B cell (primary cell): ENCODE data around the gene TRIM9. TPM values are rescaled to one million over a fixed set of nuclear protein-coding genes. Genes with fewer than 3 reads are reported as not detected.

Experiments
- ATAC-seq: fragments of 200-7000 bp; cut with Tn5 transposase; one replicate; pipeline ENCODE4 v1.10.0; 2021; ENCODE audit warnings: low read depth, mild to moderate bottlenecking, moderate number of reproducible peaks, moderate library complexity
- CTCF ChIA-PET: fragments of 350-600 bp; sonication (Branson Sonifier 250); formaldehyde crosslinking; loops from one replicate; lab custom pipeline; 2021; ENCODE audit warnings: antibody characterized with exemption, inconsistent platforms; lab: Charles Lee
- POLR2A ChIA-PET: fragments of 350-600 bp; sonication (Branson Sonifier 250); formaldehyde crosslinking; loops from one replicate; lab custom pipeline; 2021; ENCODE audit warnings: antibody characterized with exemption; lab: Charles Lee
- DNase-seq: peaks from one replicate; pipeline ENCODE4 v3.0.0; 2013
- H2AFZ ChIP-seq: 2 replicates; pipeline ENCODE4 v1.6.1; 2012; ENCODE audit warnings: mild to moderate bottlenecking, low read depth, low read length; ENCODE audit not compliant: insufficient read depth, poor library complexity, severe bottlenecking
- H3K27ac ChIP-seq, 2 donors: 1 replicate in 1 of 2; 2 replicates in 1 of 2; pipeline ENCODE4 v1.5.1; 2012 to 2013; ENCODE audit warnings: low read length in 2 of 2, mild to moderate bottlenecking in 2 of 2, moderate library complexity in 1 of 2
- H3K27me3 ChIP-seq, 4 experiments: fragments of 200-600 bp in 1 of 4; sonication (generic) in 1 of 4; replicated peaks in 1 of 4; 1 replicate in 2 of 4; 2 replicates in 2 of 4; pipeline versions ENCODE4 v1.6.1 to v1.7.0; 2013 to 2016; ENCODE audit warnings: low read length in 3 of 4, mild to moderate bottlenecking in 2 of 4, mixed read lengths in 1 of 4, moderate library complexity in 1 of 4; ENCODE audit not compliant: insufficient read depth in 4 of 4, control insufficient read depth in 3 of 4; ENCODE audit errors: control extremely low read depth in 1 of 4
- H3K36me3 ChIP-seq, 2 experiments: replicated peaks in 1 of 2; 1 replicate in 1 of 2; 2 replicates in 1 of 2; pipeline versions ENCODE4 v1.6.1 to v1.7.1; 2013; ENCODE audit warnings: low read length in 1 of 2; ENCODE audit not compliant: insufficient read depth in 2 of 2, control insufficient read depth in 1 of 2; ENCODE audit errors: control extremely low read depth in 1 of 2, extremely low read depth in 1 of 2
- H3K4me1 ChIP-seq, 2 donors: fragments of 200-600 bp in 1 of 2; sonication (generic) in 1 of 2; 1 replicate in 1 of 2; 2 replicates in 1 of 2; pipeline versions ENCODE4 v1.5.1 to v1.6.1; 2013 to 2017; ENCODE audit warnings: low read length in 2 of 2; ENCODE audit not compliant: control insufficient read depth in 2 of 2, insufficient read depth in 2 of 2
- H3K4me2 ChIP-seq: replicated peaks from 2 replicates; pipeline ENCODE3; 2012; ENCODE audit warnings: mild to moderate bottlenecking, low read depth, low read length; ENCODE audit not compliant: poor library complexity, severe bottlenecking
- H3K4me3 ChIP-seq, 5 experiments: fragments of 200-600 bp in 1 of 5; sonication (generic) in 1 of 5; 1 replicate in 3 of 5; 2 replicates in 2 of 5; pipeline versions ENCODE4 v1.5.1 to v1.7.0; 2011 to 2016; ENCODE audit warnings: low read length in 4 of 5, mild to moderate bottlenecking in 4 of 5, low read depth in 2 of 5, control low read depth in 1 of 5, moderate library complexity in 1 of 5; ENCODE audit not compliant: insufficient read depth in 1 of 5; ENCODE audit errors: control extremely low read depth in 1 of 5, extremely low read depth in 1 of 5
- H3K79me2 ChIP-seq: fragments of 200-600 bp; sonication (generic); one replicate; pipeline ENCODE4 v1.6.0; 2016; ENCODE audit warnings: low read length; ENCODE audit not compliant: control insufficient read depth, insufficient read depth
- H3K9ac ChIP-seq: fragments of 200-600 bp; sonication (generic); 2 replicates; pipeline ENCODE4 v1.6.1; 2017; ENCODE audit warnings: mild to moderate bottlenecking, low read length, moderate library complexity
- H3K9me3 ChIP-seq, 3 donors: one replicate each; pipeline versions ENCODE4 v1.6.1 to v1.7.1; 2013; ENCODE audit warnings: low read length in 2 of 3; ENCODE audit not compliant: control insufficient read depth in 2 of 3, insufficient read depth in 1 of 3; ENCODE audit errors: control extremely low read depth in 1 of 3
- H4K20me1 ChIP-seq: 2 replicates; pipeline ENCODE4 v1.6.0; 2012; ENCODE audit warnings: mild to moderate bottlenecking, low read length; ENCODE audit not compliant: insufficient read depth, control insufficient read depth, poor library complexity, severe bottlenecking
- H3K27ac Mint-ChIP-seq: one replicate; pipeline ENCODE4 v1.8.0; 2021; ENCODE audit warnings: mixed read lengths
- H3K27me3 Mint-ChIP-seq: one replicate; pipeline ENCODE4 v1.8.0; 2021; ENCODE audit warnings: mixed read lengths
- H3K4me1 Mint-ChIP-seq: one replicate; pipeline ENCODE4 v1.8.0; 2021; ENCODE audit warnings: mixed read lengths
- H3K4me3 Mint-ChIP-seq: one replicate; pipeline ENCODE4 v1.8.0; 2021; ENCODE audit warnings: mixed read lengths
- H3K9me3 Mint-ChIP-seq: one replicate; pipeline ENCODE4 v1.8.0; 2022; ENCODE audit warnings: mixed read lengths; ENCODE audit not compliant: insufficient read depth
- CTCF ChIP-seq: fragments of 200-600 bp; IDR thresholded peaks from one replicate; pipeline ENCODE4 v1.8.0; 2022; ENCODE audit warnings: antibody characterized with exemption, mild to moderate bottlenecking
- EZH2 ChIP-seq: IDR thresholded peaks from 2 replicates; pipeline ENCODE4 v1.6.1; 2012; ENCODE audit warnings: borderline replicate concordance, low read depth, mild to moderate bottlenecking, moderate library complexity, low read length; ENCODE audit not compliant: insufficient read depth, poor library complexity, severe bottlenecking
- WGBS: methylation state at CpG from one replicate; pipeline ENCODE4 v1.1.5; 2013; ENCODE audit warnings: missing lambda C conversion rate; ENCODE audit not compliant: insufficient coverage; 5-methylcytosine and 5-hydroxymethylcytosine counted together
- intact Hi-C: fragments of 100-400 bp; cut with micrococcal nuclease; formaldehyde crosslinking; loops from one replicate; pipeline ENCODE4 v1.10.0; 2022
- polyA plus RNA-seq: library from polyadenylated mRNA; depleted of rRNA; stranded (reverse); fragments of >200 nt; gene quantifications from 2 replicates; pipeline ENCODE4 v1.2.3, GENCODE V29; 2012
- total RNA-seq, 2 donors: library from RNA; stranded (reverse); fragments of 120-200 nt in 1 of 2; gene quantifications; 1 replicate in 1 of 2; 2 replicates in 1 of 2; pipeline versions ENCODE4 v1.2.3 to v1.2.4, GENCODE V29; 2013 to 2022

TRIM9 gene
- total and polyA plus RNA-seq, 2 donors (not counting 1 experiment from before 2014, with no cell fraction given), result 0.24 to 0.32 TPM

GRCh38 chr14:51089278-51089677 lies 5.6 kb downstream of the TRIM9 start:
- Histone ChIP-seq H3K4me3 (no peak overlapping the region), H3K27me3 (peaks cover 0 to 19% (median 8%) of the 10 kb centered on the region in 4 experiments), H3K4me1 (peaks cover 10 to 12% of the 10 kb centered on the region in 2 donors), H3K9ac (no peak overlapping the region), H3K36me3 (no peaks in the 10 kb centered on the region), H3K9me3 (peaks cover 0 to 13% (median 0%) of the 10 kb centered on the region in 3 donors), H3K4me2 (no peak overlapping the region), H4K20me1 (no peaks in the 10 kb centered on the region), H3K27ac (no peak overlapping the region), H3K79me2 (no peaks in the 10 kb centered on the region), H2AFZ (no peak overlapping the region)
- WGBS, result no CpG with 5 or more reads among the region's 1 CpG
- Mint-ChIP-seq H3K27me3 (peaks cover 15% of the 10 kb centered on the region), H3K4me1 (peaks cover 13% of the 10 kb centered on the region), H3K9me3 (no peaks in the 10 kb centered on the region), H3K27ac (no peak overlapping the region), H3K4me3 (no peak overlapping the region)
- intact Hi-C loops, result no loop called here
- ChIA-PET POLR2A (no interaction called here), CTCF (no interaction called here)
- no peak for TF ChIP-seq CTCF
- no peak for TF ChIP-seq EZH2
- no peak for ATAC-seq
- no peak for DNase-seq

- no peaks in the 10 kb centered on the region for H3K9me3 ChIP-seq
- DNase-seq, result no peak
- no peaks in the 10 kb centered on the region for H3K27me3 ChIP-seq
- POLR2A ChIA-PET, result no interaction called here
- H2AFZ ChIP-seq, result no peak overlapping the region
- no peaks in the 10 kb centered on the region for H4K20me1 ChIP-seq
- no peak overlapping the region for H3K27ac ChIP-seq
- no peak overlapping the region for H3K4me3 ChIP-seq
- intact Hi-C loops, result no loop called here
- no peak overlapping the region for H3K4me2 ChIP-seq
- Mint-ChIP-seq H3K27ac (no peak overlapping the region), H3K9me3 (no peaks in the 10 kb centered on the region), H3K27me3 (no peaks in the 10 kb centered on the region), H3K4me1 (peaks cover 5% of the 10 kb centered on the region), H3K4me3 (no peak overlapping the region)
- H3K9ac ChIP-seq, result no peak overlapping the region
- 56% methylated on average over 3 of the region's 3 CpGs for WGBS
- CTCF ChIA-PET, result no interaction called here
- no peak for TF ChIP-seq EZH2
- TF ChIP-seq CTCF, result no peak
- no peak for ATAC-seq
- no peaks in the 10 kb centered on the region for H3K4me1 ChIP-seq
- H3K36me3 ChIP-seq, result no peaks in the 10 kb centered on the region
- H3K79me2 ChIP-seq, result no peaks in the 10 kb centered on the region
Observed at GRCh38 chr14:51087031-51087441, 7.9 kb downstream of the TRIM9 start.
